IMR-90 (cell line): ENCODE results near the gene NANOGP8. TPM values are rescaled to one million over a fixed set of nuclear protein-coding genes. Genes with fewer than 3 reads are reported as not detected.

ENCODE experiments used
- ATAC-seq: fragments of 200-7000 bp; cut with Tn5 transposase; 2 replicates; pipeline ENCODE4 v1.9.1; 2020; ENCODE audit warnings: low read depth, mild to moderate bottlenecking, moderate library complexity
- BruUV-seq: library from RNA; stranded (reverse); fragments of 400-500 nt; replicated peaks from 2 replicates; lab custom pipeline; 2021; lab: Mats Ljungman, UMichigan
- CTCF ChIA-PET: fragments of 300-600 bp; formaldehyde crosslinking; extraction: SDS; loops from one replicate; lab custom pipeline; 2021; ENCODE audit warnings: antibody characterized with exemption; lab: Yijun Ruan, JAX
- POLR2A ChIA-PET: fragments of 300-600 bp; sonication (Branson Sonifier 250); formaldehyde crosslinking; loops from one replicate; lab custom pipeline; 2022; ENCODE audit warnings: antibody characterized with exemption; ENCODE audit not compliant: unreplicated experiment; lab: Charles Lee
- DNase-seq: peaks from one replicate; pipeline ENCODE4 v3.0.0; 2013
- H2AFZ ChIP-seq: replicated peaks from 2 replicates; pipeline ENCODE3; 2013; ENCODE audit warnings: low read length, mild to moderate bottlenecking; ENCODE audit not compliant: poor library complexity
- H2AK5ac ChIP-seq: 2 replicates; pipeline ENCODE4 v1.6.1; 2013; ENCODE audit warnings: low read depth, low read length, inconsistent platforms
- H2AK9ac ChIP-seq: replicated peaks from 2 replicates; pipeline ENCODE3; 2013; ENCODE audit warnings: mild to moderate bottlenecking, low read depth, low read length, moderate library complexity; ENCODE audit not compliant: poor library complexity
- H2BK120ac ChIP-seq: 2 replicates; pipeline ENCODE4 v1.6.1; 2013; ENCODE audit warnings: low read depth, low read length, inconsistent platforms
- H2BK15ac ChIP-seq: 3 replicates; pipeline ENCODE4 v1.6.1; 2013; ENCODE audit warnings: low read depth, low read length, inconsistent platforms
- H2BK20ac ChIP-seq: 2 replicates; pipeline ENCODE4 v1.6.1; 2013; ENCODE audit warnings: low read depth, mild to moderate bottlenecking, inconsistent platforms, low read length, moderate library complexity
- H2BK5ac ChIP-seq: 2 replicates; pipeline ENCODE4 v1.6.1; 2013; ENCODE audit warnings: mild to moderate bottlenecking, low read depth, low read length, inconsistent platforms; ENCODE audit not compliant: poor library complexity, severe bottlenecking
- H3K14ac ChIP-seq: replicated peaks from 2 replicates; pipeline ENCODE4 v1.6.1; 2013; ENCODE audit warnings: low read depth, low read length, inconsistent platforms
- H3K18ac ChIP-seq: 2 replicates; pipeline ENCODE4 v1.6.1; 2013; ENCODE audit warnings: low read depth, low read length, control low read depth
- H3K23ac ChIP-seq: 2 replicates; pipeline ENCODE4 v1.6.1; 2013; ENCODE audit warnings: low read depth, low read length, inconsistent platforms
- H3K27ac ChIP-seq: 2 replicates; pipeline ENCODE4 v1.5.1; 2013; ENCODE audit warnings: mild to moderate bottlenecking, control low read depth, low read length; ENCODE audit not compliant: insufficient read depth
- H3K27me3 ChIP-seq: 2 replicates; pipeline ENCODE4 v1.6.1; 2013; ENCODE audit warnings: low read length; ENCODE audit not compliant: control insufficient read depth, insufficient read depth
- H3K36me3 ChIP-seq: 2 replicates; pipeline ENCODE4 v1.6.1; 2013; ENCODE audit warnings: low read length, mixed read lengths; ENCODE audit not compliant: control insufficient read depth, insufficient read depth
- H3K4ac ChIP-seq: 2 replicates; pipeline ENCODE4 v1.6.1; 2013; ENCODE audit warnings: low read depth, low read length, inconsistent platforms
- H3K4me1 ChIP-seq: 2 replicates; pipeline ENCODE4 v1.6.1; 2013; ENCODE audit warnings: low read length, mixed read lengths; ENCODE audit not compliant: control insufficient read depth, insufficient read depth
- H3K4me2 ChIP-seq: 2 replicates; pipeline ENCODE4 v1.6.1; 2013; ENCODE audit warnings: low read depth, mild to moderate bottlenecking, control low read depth, low read length, moderate library complexity
- H3K4me3 ChIP-seq: 2 replicates; pipeline ENCODE4 v1.5.1; 2013; ENCODE audit warnings: low read depth, mild to moderate bottlenecking, control low read depth, low read length, moderate library complexity; ENCODE audit not compliant: insufficient read depth
- H3K56ac ChIP-seq: 2 replicates; pipeline ENCODE4 v1.6.1; 2013; ENCODE audit warnings: low read length, inconsistent platforms; ENCODE audit not compliant: insufficient read depth; ENCODE audit errors: extremely low read depth
- H3K79me1 ChIP-seq, 2 experiments: 2 replicates each; pipeline ENCODE4 v1.6.1; 2013; ENCODE audit warnings: low read length in 2 of 2, inconsistent platforms in 1 of 2, low read depth in 1 of 2
- H3K9ac ChIP-seq: 2 replicates; pipeline ENCODE4 v1.6.1; 2013; ENCODE audit warnings: low read depth, low read length, control low read depth
- H3K9me1 ChIP-seq: 2 replicates; pipeline ENCODE4 v1.6.1; 2013; ENCODE audit warnings: low read length, inconsistent platforms; ENCODE audit not compliant: insufficient read depth
- H3K9me3 ChIP-seq: 2 replicates; pipeline ENCODE4 v1.6.1; 2013; ENCODE audit warnings: low read length; ENCODE audit not compliant: control insufficient read depth, insufficient read depth
- H4K20me1 ChIP-seq: 2 replicates; pipeline ENCODE4 v1.6.1; 2013; ENCODE audit warnings: low read length, inconsistent platforms; ENCODE audit not compliant: insufficient read depth
- H4K5ac ChIP-seq: 2 replicates; pipeline ENCODE4 v1.6.1; 2013; ENCODE audit warnings: mild to moderate bottlenecking, low read depth, low read length, control low read depth
- H4K8ac ChIP-seq, 2 experiments: 2 replicates each; pipeline ENCODE4 v1.6.1; 2013; ENCODE audit warnings: low read depth in 2 of 2, low read length in 2 of 2, control low read depth in 1 of 2, inconsistent platforms in 1 of 2
- H4K91ac ChIP-seq: 2 replicates; pipeline ENCODE4 v1.6.1; 2013; ENCODE audit warnings: low read depth, low read length, inconsistent platforms; ENCODE audit not compliant: insufficient read depth
- BHLHE40 ChIP-seq: fragments of 150-350 bp; IDR thresholded peaks from 2 replicates; pipeline ENCODE4 v1.6.1; 2016; ENCODE audit warnings: mild to moderate bottlenecking, low read depth, low read length
- CEBPB ChIP-seq: IDR thresholded peaks from 2 replicates; pipeline ENCODE4 v1.6.1; 2012; ENCODE audit warnings: low read depth, low read length, improper control_type of control experiment
- CHD1 ChIP-seq: IDR thresholded peaks from 2 replicates; pipeline ENCODE4 v1.6.1; 2012; ENCODE audit warnings: low read depth, low read length, improper control_type of control experiment
- CTCF ChIP-seq: conservative IDR thresholded peaks from 2 replicates; pipeline ENCODE4 v1.5.1; 2012; ENCODE audit warnings: mild to moderate bottlenecking, low read depth, low read length, improper control_type of control experiment
- ELK1 ChIP-seq: fragments of 150-350 bp; IDR thresholded peaks from 2 replicates; pipeline ENCODE4 v1.6.1; 2016; ENCODE audit warnings: low read depth, mild to moderate bottlenecking, low read length, moderate library complexity, borderline replicate concordance
- FOS ChIP-seq: fragments of 150-350 bp; IDR thresholded peaks from 2 replicates; pipeline ENCODE4 v1.6.1; 2016; ENCODE audit warnings: low read depth, low read length
- MAFK ChIP-seq: IDR thresholded peaks from 2 replicates; pipeline ENCODE4 v1.6.1; 2012; ENCODE audit warnings: low read depth, low read length, improper control_type of control experiment
- MAZ ChIP-seq: IDR thresholded peaks from 2 replicates; pipeline ENCODE4 v1.6.1; 2012; ENCODE audit warnings: low read depth, mild to moderate bottlenecking, low read length, improper control_type of control experiment, moderate library complexity, borderline replicate concordance
- MXI1 ChIP-seq: IDR thresholded peaks from 2 replicates; pipeline ENCODE4 v1.6.1; 2012; ENCODE audit warnings: low read depth, mild to moderate bottlenecking, low read length, moderate library complexity, borderline replicate concordance
- POLR2A ChIP-seq: IDR thresholded peaks from 2 replicates; pipeline ENCODE4 v1.6.1; 2012; ENCODE audit warnings: mild to moderate bottlenecking, low read depth, low read length
- RAD21 ChIP-seq: IDR thresholded peaks from 2 replicates; pipeline ENCODE4 v1.6.1; 2012; ENCODE audit warnings: low read length, improper control_type of control experiment
- RCOR1 ChIP-seq: IDR thresholded peaks from 2 replicates; pipeline ENCODE4 v1.6.1; 2012; ENCODE audit warnings: mild to moderate bottlenecking, low read length, improper control_type of control experiment; ENCODE audit not compliant: insufficient replicate concordance
- SMC3 ChIP-seq: fragments of 150-350 bp; IDR thresholded peaks from 2 replicates; pipeline ENCODE4 v1.6.1; 2016; ENCODE audit warnings: low read depth, mild to moderate bottlenecking, antibody characterized with exemption, low read length, moderate library complexity
- USF2 ChIP-seq: fragments of 150-350 bp; IDR thresholded peaks from 2 replicates; pipeline ENCODE4 v1.6.1; 2017; ENCODE audit warnings: mild to moderate bottlenecking, antibody characterized with exemption, low read length, low read depth
- WGBS, 2 experiments: methylation state at CpG; one replicate each; pipeline versions ENCODE4 v1.1.5 to v1.1.7; 2013; ENCODE audit warnings: missing lambda C conversion rate in 2 of 2; ENCODE audit not compliant: insufficient read length in 1 of 2; ENCODE audit errors: extremely low coverage in 2 of 2; 5-methylcytosine and 5-hydroxymethylcytosine counted together
- dilution Hi-C: fragments of 300-500 bp; cut with HindIII; formaldehyde crosslinking; loops from one replicate; pipeline ENCODE4 v1.14.3; 2018; ENCODE audit warnings: low sequenced_read_pairs; ENCODE audit not compliant: unreplicated experiment
- in situ Hi-C: fragments of 300-500 bp; cut with MboI; formaldehyde crosslinking; loops from 3 replicates; pipeline ENCODE4 v1.14.3; 2019; ENCODE audit warnings: low sequenced_read_pairs, inconsistent platforms, mixed read lengths
- intact Hi-C: fragments of 100-400 bp; cut with micrococcal nuclease; formaldehyde crosslinking; loops from 2 replicates; pipeline ENCODE4 v1.10.0; 2022
- polyA plus RNA-seq, 3 experiments: library from polyadenylated mRNA; depleted of rRNA; stranded (reverse); fragments of >200 nt; gene quantifications; 2 replicates each; pipeline ENCODE4 v1.2.3, GENCODE V29; 2012; ENCODE audit warnings: low replicate concordance in 1 of 3
- total RNA-seq: library from RNA; depleted of rRNA; stranded (reverse); fragments of >200 nt; gene quantifications from 2 replicates; pipeline ENCODE4 v1.2.3, GENCODE V29; 2012

Gene NANOGP8
- total and polyA plus RNA-seq, 2 of the 4 experiments (the other 2 are of a cell fraction) = not detected

- no peak overlapping the region for H3K56ac ChIP-seq
- H2BK5ac ChIP-seq = no peak overlapping the region
- no peaks in the 10 kb centered on the region for H3K36me3 ChIP-seq
- no CpG with 5 or more reads among the region's 10 CpGs for WGBS, 2 experiments
- dilution Hi-C loops (no loop called here), intact Hi-C loops (loop anchor here (5.0 kb wide), 1 partner anchor 80 kb away; the partner anchor contains the start of gene ZNF770), in situ Hi-C loops (no loop called here)
- H3K27me3 ChIP-seq = no peaks in the 10 kb centered on the region
- no peaks in the 10 kb centered on the region for H4K20me1 ChIP-seq
- H3K27ac ChIP-seq = no peak overlapping the region; the same call in 1 of the 2 replicates
- H3K9me3 ChIP-seq = no peaks in the 10 kb centered on the region
- no TSS peak for BruUV-seq
- no peak overlapping the region for H3K14ac ChIP-seq
- H3K4me1 ChIP-seq = peaks cover 2% of the 10 kb centered on the region; the same call in 1 of the 2 replicates
- no peak overlapping the region for H4K91ac ChIP-seq
- H4K8ac ChIP-seq = peak overlapping the region in 1 of 2 experiments; percentile 21; a peak in 1 of 4 replicates
- DNase-seq (no peak), ATAC-seq (peak; percentile 57)
- no peaks in the 10 kb centered on the region for H3K9me1 ChIP-seq
- H2BK120ac ChIP-seq = no peak overlapping the region; the same call in 1 of the 2 replicates
- no peaks in the 10 kb centered on the region for H3K79me1 ChIP-seq
- H3K9ac ChIP-seq = no peak overlapping the region
- H2BK20ac ChIP-seq = no peak overlapping the region
- no peak overlapping the region for H4K5ac ChIP-seq
- H2AFZ ChIP-seq = no peak overlapping the region
- no peak overlapping the region for H2BK15ac ChIP-seq
- H3K4me3 ChIP-seq = no peak overlapping the region
- no peak overlapping the region for H3K23ac ChIP-seq
- H2AK9ac ChIP-seq = no peak overlapping the region
- no peak overlapping the region for H2AK5ac ChIP-seq
- H3K18ac ChIP-seq = peak overlapping the region; percentile 6; the same call in 1 of the 2 replicates
- no peak overlapping the region for H3K4ac ChIP-seq
- POLR2A ChIA-PET = no interaction called here
- H3K4me2 ChIP-seq = peak overlapping the region; percentile 57
- CTCF ChIA-PET = interaction anchor here (1.2 kb wide), 1 partner anchor 9 kb away, joined by 4 read pairs; no protein-coding TSS in a partner anchor
- TF ChIP-seq FOS (no peak), CTCF (no peak), MAZ (no peak), CEBPB (no peak), BHLHE40 (no peak), MXI1 (no peak), USF2 (no peak), CHD1 (no peak), RCOR1 (no peak), MAFK (no peak), POLR2A (no peak), SMC3 (no peak), ELK1 (no peak), RAD21 (no peak)
Observed at GRCh38 chr15:35067496-35068347, 17.4 kb downstream of the NANOGP8 start.
